ENCODE data around the gene NRCAM.
A peak's percentile ranks its signal among the peaks of the same experiment; 100 is the strongest.

The NRCAM gene

DNA sequence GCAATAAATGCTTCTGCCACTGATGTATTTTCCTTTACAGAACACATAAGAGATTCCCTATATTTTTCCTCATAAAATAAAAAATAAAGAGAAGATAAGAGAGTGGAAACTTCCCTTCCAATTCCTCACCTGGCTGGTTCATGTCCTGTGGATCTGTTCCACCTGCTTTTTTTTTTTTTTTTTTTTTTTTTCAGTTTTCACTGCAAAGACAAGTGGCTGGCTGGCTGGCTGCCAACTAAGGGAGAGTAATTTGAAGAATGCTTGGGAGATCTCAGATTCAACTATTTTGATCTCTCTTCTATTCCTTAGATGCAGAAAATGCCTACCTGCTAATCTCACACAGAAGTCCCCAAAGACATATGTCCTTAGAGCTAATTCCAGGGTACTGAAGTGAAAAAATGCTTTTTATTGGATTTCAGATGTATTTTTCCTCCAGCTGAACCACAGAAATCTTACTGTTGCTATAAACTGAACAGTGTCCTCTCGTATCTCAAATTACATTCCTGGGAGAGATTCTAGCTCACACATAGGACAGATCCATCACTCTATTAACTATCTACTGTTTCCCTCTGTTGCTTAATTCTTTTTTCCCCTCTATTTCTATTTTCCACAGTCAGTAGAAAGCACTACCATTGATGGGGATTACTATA, 120.8 kb downstream of the NRCAM start:
- DNase-seq, result peak; percentile 73

DNA sequence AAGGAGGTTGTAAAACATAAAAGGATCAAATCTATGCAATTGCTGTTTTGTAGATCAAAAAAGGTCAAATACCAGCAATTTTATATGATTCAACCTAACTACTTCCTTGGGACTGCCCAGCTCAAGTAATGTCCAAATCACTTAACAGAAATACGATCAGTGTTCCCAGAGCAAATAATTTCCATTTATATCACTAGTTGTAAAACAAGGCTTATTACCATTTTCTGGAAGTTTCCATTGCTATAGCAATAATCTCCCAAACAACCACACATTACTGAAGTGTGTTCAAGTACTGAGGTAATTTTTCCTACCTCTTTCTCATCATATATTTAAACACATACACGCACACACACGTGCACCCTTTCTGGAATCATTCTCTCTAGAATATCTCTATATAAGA, 123.3 kb downstream of the NRCAM start:
- no peak for DNase-seq

DNA sequence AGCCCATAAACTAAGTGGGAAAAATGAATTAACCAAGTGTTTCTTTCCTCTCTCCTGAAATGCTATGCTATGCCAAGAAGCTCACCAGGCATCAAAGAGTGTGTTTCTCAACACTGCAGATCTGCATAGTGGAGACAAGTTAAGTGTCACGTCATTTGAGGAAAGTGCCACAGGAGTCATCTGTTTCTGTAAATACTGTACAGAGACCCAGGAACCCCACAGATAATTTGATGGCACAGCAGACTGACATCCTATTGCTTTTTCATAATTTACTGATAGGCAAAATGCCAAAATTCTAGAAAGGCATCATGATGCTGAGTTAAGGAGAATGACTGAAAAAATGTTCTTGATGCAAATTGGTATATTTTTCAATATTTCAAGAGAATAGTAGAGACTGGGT, 124.3 kb downstream of the NRCAM start:
- no peak for DNase-seq

DNA sequence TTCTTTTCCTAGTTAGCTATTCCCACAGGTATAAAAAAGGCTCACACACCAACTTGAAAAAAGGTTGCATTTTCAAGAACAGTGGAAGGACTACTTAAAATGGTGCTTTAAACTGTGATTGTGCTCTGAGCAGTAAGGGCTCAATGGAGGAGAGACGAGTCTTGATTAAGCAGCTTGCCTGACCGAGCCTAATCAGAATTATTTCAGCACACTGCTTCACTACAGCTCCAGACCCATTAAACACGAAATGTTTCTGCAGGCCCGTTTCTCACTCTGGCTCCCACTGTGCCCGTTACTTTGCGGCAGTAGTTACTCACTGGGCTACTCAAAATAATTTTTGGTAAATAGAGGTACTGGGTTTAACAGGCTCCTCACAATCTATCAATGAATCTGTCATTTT, 126.0 kb downstream of the NRCAM start:
- no peak for DNase-seq

GRCh38 chr7:108329514-108329913, 126.7 kb downstream of the NRCAM start:
- DNase-seq, result peak; percentile 32

GRCh38 chr7:108328174-108328651, 128.0 kb downstream of the NRCAM start:
- DNase-seq, result no peak

- no peak for DNase-seq
Measured at GRCh38 chr7:108327353-108327752, 128.9 kb downstream of the NRCAM start.

- DNase-seq, result no peak
Measured at GRCh38 chr7:108326938-108327337, 129.3 kb downstream of the NRCAM start.

GRCh38 chr7:108324053-108325038, 131.9 kb downstream of the NRCAM start:
- peak; percentile 56 for DNase-seq

GRCh38 chr7:108322925-108323832, 133.1 kb downstream of the NRCAM start:
- no peak for DNase-seq

DNA sequence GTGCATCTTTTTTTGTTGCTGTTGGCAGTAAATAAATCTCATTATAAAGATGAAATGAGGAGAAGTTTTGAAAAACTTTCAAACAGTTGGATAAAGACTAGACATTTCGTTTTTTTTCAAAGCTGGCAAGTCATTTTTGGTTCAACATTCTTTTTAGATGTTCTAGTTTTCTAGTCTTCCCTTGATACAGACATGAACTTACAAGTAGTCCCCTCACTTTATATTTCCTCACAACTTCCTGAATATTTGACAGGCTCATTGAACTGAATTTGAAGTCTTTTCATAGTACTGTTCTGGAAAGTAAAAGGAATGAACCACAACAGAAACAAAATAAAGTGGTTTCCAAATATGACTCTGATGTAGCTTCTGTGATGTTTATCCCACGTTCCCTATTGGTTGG, 134.2 kb downstream of the NRCAM start:
- no peak for DNase-seq

- no peak for DNase-seq
Measured at GRCh38 chr7:108321359-108321758, 134.9 kb downstream of the NRCAM start.

DNA sequence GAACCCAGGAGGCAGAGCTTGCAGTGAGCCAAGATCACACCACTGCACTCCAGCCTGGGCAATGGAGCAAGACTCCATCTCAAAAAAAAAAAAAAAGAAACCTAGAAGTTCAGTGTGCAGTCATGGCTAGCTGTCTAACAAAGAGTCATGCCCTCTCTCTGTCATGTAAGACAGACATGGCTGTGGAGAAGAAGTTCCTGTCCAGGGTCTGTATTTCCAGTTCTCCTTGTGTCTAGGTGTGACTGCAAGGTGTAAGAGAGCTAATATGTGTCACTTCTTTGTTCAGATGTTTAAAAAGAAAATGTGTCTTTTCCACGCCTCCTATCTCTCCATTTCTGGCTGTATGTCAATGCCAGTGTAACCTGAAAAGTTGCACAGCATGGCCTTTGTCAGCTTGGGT, 139.5 kb downstream of the NRCAM start:
- no peak for DNase-seq

DNA sequence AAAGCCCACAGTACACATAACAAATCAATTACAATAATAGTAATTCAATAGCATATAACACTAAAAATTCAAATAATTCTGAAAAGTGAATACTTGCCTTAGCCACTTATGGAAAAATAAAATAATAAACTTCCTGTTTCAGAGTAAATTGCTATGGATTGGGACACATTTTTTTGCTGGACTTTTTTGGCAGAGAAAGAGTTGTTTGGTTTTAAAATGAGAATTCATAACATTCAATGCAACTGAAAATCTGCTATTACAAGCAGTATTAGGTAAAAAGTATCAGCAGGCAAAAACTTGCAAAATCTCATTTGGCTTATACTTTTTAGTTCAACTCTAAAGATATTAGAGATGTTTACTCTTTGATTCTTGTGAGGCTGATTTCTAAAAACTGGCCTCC, 141.7 kb downstream of the NRCAM start:
- no peak for DNase-seq

GRCh38 chr7:108314049-108314448, 142.2 kb downstream of the NRCAM start:
- no peak for DNase-seq

DNA sequence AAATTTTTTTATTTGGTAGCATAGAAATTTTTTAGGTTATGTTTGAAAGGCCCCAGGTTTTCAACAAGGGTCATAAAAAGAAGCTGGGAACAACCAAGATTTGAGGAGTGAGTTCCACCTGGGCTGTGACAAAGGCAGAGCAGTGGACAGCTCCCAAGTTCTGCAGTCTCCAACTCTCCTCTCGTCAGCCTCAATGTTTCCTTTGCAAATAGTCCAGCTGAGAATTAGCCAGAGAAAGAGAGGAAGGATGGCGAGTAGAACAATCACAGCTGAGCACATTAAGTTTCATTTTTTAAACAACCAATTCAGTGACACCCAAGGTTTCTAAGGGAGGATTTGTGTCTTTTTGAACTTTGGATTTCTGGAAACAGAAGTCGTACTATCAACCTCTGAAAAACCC, 143.2 kb downstream of the NRCAM start:
- DNase-seq, result no peak

DNA sequence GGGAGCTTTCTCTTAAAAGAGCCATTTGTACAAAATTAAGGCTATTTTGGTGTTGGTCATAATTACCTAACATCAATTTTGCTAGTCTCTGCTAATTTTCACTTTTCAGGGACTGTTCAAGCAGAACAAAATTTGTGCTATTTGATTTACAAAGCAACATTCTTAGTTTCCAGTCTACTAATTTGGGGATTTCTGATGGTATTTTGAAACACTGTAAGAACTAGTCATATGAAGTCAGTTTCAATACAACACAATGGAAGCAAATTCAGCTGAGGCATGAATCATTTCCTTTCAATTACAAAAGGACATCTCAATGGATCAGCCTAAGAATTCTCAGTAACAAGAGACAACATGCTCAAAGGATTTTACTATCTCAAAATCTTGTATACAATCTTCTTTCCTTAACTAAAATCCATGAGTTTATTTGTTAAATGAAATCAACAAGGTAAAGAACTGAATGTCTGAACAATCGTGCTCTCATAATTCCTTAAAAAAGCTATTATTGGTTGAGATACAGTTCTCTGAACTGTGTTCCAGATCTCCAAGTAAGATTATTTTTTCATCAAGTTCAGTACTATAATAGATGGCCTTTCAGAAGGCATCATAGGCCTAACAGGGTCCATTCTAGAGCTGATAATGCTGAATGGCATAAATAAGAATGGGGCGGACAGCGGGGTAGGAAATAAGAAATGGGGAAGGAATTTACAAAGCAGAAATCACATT, 144.6 kb downstream of the NRCAM start:
- no peak for DNase-seq

- no peak for DNase-seq
Measured at GRCh38 chr7:108310351-108310750, 145.9 kb downstream of the NRCAM start.

GRCh38 chr7:108308903-108309302, 147.3 kb downstream of the NRCAM start:
- no peak for DNase-seq

DNA sequence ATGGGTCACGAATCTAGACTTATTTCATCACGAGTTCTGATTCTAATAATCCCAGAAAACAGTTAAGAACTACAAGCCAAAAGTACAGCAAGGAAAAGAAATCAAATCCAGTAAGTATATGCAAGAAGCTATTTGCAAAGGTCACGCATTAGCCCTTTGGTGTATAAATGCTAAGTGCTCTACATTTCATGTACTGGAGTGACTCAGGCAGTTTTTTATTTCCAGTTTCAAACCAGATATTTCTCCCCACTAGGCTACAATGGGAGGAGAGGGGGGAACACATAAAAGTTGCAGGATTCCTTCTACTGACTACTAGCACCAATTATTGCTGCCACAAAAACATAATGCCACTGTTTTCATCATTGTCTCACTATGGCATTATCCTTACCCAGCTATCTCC, 148.0 kb downstream of the NRCAM start:
- no peak for DNase-seq

GRCh38 chr7:108307595-108307994, 148.6 kb downstream of the NRCAM start:
- DNase-seq, result no peak

DNA sequence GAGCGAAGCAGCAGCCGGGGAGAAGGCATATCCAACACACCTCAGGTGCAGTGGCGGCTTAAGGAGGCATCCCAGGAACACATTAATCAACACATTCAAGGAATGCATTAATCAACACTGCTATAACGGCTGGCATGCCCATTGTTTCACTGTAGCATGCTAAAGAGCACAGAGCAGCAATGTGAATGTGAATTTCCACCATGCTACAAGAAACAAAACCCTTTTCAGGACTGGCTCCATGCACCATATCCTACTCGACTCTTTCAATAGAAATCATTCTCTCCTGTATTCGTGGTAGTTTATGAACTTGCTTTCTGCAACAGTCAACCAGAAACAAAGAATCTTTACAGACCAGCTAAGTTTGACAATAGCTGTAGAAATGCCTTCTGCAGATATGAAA, 149.0 kb downstream of the NRCAM start:
- no peak for DNase-seq

All from NCI-H2029 (cell line).